ENCODE results near the gene ELAVL4. TPM values are rescaled to one million over a fixed set of nuclear protein-coding genes. Genes with fewer than 3 reads are reported as not detected.

The ELAVL4 gene
- total RNA-seq, 1 experiment from 2014 or later = not detected

- Mint-ChIP-seq H3K36me3 (ENCODE audit: insufficient read depth, unreplicated experiment) (no peaks in the 10 kb centered on the region), H3K27me3 (ENCODE audit: insufficient read depth, unreplicated experiment) (no peaks in the 10 kb centered on the region), H3K9me3 (ENCODE audit: unreplicated experiment) (no peaks in the 10 kb centered on the region), H3K4me3 (ENCODE audit: unreplicated experiment) (no peak overlapping the region), H3K27ac (ENCODE audit: low read depth, unreplicated experiment) (no peak overlapping the region), H3K4me1 (ENCODE audit: insufficient read depth, unreplicated experiment) (no peaks in the 10 kb centered on the region)
- CTCF ChIA-PET = no interaction called here
- no TSS peak for BruUV-seq (replicated peaks)
- intact Hi-C loops (cut with micrococcal nuclease) = no loop called here
- POLR2A ChIA-PET = no interaction called here
- no peak for DNase-seq (ENCODE audit: unreplicated experiment)
- TF ChIP-seq CTCF (IDR thresholded peaks at IDR 0.05; ENCODE audit: unreplicated experiment) = no peak
These were observed 143.0 kb downstream of the ELAVL4 start for GRCh38 chr1:50251702-50252101.

- no TSS peak for BruUV-seq (replicated peaks)
- Mint-ChIP-seq H3K4me3 (ENCODE audit: unreplicated experiment) (no peak overlapping the region), H3K9me3 (ENCODE audit: unreplicated experiment) (no peaks in the 10 kb centered on the region), H3K4me1 (ENCODE audit: insufficient read depth, unreplicated experiment) (no peaks in the 10 kb centered on the region), H3K27ac (ENCODE audit: low read depth, unreplicated experiment) (no peak overlapping the region), H3K27me3 (ENCODE audit: insufficient read depth, unreplicated experiment) (no peaks in the 10 kb centered on the region), H3K36me3 (ENCODE audit: insufficient read depth, unreplicated experiment) (no peaks in the 10 kb centered on the region)
- TF ChIP-seq CTCF (IDR thresholded peaks at IDR 0.05; ENCODE audit: unreplicated experiment) = no peak
- ChIA-PET POLR2A (no interaction called here), CTCF (no interaction called here)
- intact Hi-C loops (cut with micrococcal nuclease) = no loop called here
- no peak for DNase-seq (ENCODE audit: unreplicated experiment)
These were observed 143.5 kb downstream of the ELAVL4 start for GRCh38 chr1:50252196-50252595.

Other genes starting within 250 kb of the ELAVL4 start
- gene AGBL4, start 85.0 kb upstream of the ELAVL4 start, total RNA-seq (2022) = not detected in 2 replicates